ENCODE data around the gene PPARG. TPM values are rescaled to one million over a fixed set of nuclear protein-coding genes. Genes with fewer than 3 reads are reported as not detected.
A peak's percentile ranks its signal among the peaks of the same experiment; 100 is the strongest.

The PPARG gene
- total RNA-seq, 1 donor from 2014 or later = 3.2 TPM

DNA sequence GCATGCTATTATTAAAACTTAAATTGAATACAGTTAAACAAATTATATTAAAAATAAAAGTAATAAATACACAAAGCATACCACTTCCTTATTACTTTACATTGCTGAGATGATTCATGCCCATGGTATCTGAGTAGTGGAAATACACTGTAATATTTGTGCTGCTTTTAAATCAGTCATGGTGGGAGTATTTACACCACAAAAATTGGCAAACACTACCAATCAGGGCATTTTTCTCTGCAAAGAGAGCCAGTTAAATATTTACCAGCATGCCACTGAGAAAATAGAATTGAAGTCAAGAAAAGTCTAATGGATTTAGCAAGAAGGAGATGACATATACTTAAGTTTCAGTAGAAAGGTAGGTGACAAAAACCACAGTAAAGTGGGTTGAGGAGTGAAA is 19.6 kb downstream of the PPARG start:
- DNase-seq (ENCODE audit: low spot score) = no peak
- Mint-ChIP-seq H3K4me3 (ENCODE audit: unreplicated experiment) (no peak overlapping the region), H3K4me1 (ENCODE audit: unreplicated experiment) (no peaks in the 10 kb centered on the region), H3K27ac (ENCODE audit: unreplicated experiment) (no peak overlapping the region), H3K27me3 (ENCODE audit: unreplicated experiment) (no peaks in the 10 kb centered on the region), H3K36me3 (ENCODE audit: low read depth, unreplicated experiment) (no peaks in the 10 kb centered on the region), H3K9me3 (ENCODE audit: unreplicated experiment) (no peaks in the 10 kb centered on the region)
- no peak for TF ChIP-seq CTCF (IDR thresholded peaks at IDR 0.05; ENCODE audit: unreplicated experiment)

DNA sequence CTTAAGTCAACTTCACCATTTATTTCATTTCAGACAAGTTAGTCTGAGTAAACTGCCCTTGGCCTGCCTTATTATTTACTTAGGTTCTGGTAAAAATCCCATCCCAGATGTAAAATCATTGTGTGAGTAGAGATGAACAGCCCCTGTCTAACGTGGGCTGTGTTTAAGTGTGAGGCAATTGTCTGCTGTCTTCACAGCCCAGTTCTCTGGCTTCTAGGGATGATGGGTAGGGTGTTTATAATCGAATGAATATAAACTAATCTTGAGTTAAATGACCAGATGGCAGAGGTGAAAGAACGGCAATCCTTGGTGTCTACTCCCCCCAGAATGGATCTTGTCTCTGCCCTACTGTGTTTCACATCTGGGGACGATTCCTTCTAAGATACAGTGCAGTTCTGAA is 20.8 kb downstream of the PPARG start:
- no peak for TF ChIP-seq CTCF (IDR thresholded peaks at IDR 0.05; ENCODE audit: unreplicated experiment)
- Mint-ChIP-seq H3K4me1 (ENCODE audit: unreplicated experiment) (no peaks in the 10 kb centered on the region), H3K9me3 (ENCODE audit: unreplicated experiment) (no peaks in the 10 kb centered on the region), H3K36me3 (ENCODE audit: low read depth, unreplicated experiment) (no peaks in the 10 kb centered on the region), H3K27me3 (ENCODE audit: unreplicated experiment) (no peaks in the 10 kb centered on the region), H3K27ac (ENCODE audit: unreplicated experiment) (no peak overlapping the region), H3K4me3 (ENCODE audit: unreplicated experiment) (no peak overlapping the region)
- DNase-seq (ENCODE audit: low spot score) = no peak

DNA sequence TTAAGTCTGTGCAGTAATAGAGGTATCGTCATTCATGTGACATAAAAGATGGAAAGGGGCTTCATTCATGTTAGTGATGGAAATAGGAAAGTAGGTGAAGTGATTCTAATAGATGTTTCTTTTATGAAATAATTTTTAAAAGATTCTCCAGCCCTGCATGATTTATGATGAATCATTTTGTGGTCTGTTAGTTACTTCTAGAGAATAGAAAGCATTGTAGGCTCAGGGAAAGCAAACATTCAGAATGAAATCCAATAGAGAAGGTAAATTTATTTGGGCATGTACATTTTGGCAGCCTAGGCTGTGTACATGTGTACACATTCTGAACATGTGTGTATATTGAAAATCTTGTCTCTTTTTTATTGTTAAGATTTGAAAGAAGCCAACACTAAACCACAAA is 23.1 kb downstream of the PPARG start:
- Mint-ChIP-seq H3K4me3 (ENCODE audit: unreplicated experiment) (no peak overlapping the region), H3K4me1 (ENCODE audit: unreplicated experiment) (no peaks in the 10 kb centered on the region), H3K27me3 (ENCODE audit: unreplicated experiment) (peaks cover 2% of the 10 kb centered on the region), H3K36me3 (ENCODE audit: low read depth, unreplicated experiment) (no peaks in the 10 kb centered on the region), H3K27ac (ENCODE audit: unreplicated experiment) (no peak overlapping the region), H3K9me3 (ENCODE audit: unreplicated experiment) (no peaks in the 10 kb centered on the region)
- TF ChIP-seq CTCF (IDR thresholded peaks at IDR 0.05; ENCODE audit: unreplicated experiment) = no peak
- no peak for DNase-seq (ENCODE audit: low spot score)

DNA sequence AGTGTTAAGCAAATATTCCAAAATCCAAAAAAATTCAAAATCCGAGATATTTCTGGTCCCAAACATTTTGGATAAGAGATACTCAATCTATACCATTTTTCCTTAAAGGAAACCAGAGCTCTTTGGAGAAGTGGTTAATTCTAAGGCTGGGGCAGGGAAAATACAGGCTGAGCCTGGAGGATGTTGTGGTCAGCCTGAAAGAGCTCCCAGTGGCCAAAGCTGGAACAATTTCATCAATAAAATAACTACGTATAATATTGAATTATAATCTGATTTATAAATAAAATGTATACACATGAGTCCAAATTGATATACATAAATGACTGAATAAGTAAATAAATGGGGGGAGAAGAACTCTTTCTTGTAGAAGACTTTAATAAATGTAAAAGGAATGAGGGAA is 24.6 kb downstream of the PPARG start:
- Mint-ChIP-seq H3K36me3 (ENCODE audit: low read depth, unreplicated experiment) (no peaks in the 10 kb centered on the region), H3K27me3 (ENCODE audit: unreplicated experiment) (peaks cover 2% of the 10 kb centered on the region), H3K27ac (ENCODE audit: unreplicated experiment) (no peak overlapping the region), H3K9me3 (ENCODE audit: unreplicated experiment) (no peaks in the 10 kb centered on the region), H3K4me1 (ENCODE audit: unreplicated experiment) (no peaks in the 10 kb centered on the region), H3K4me3 (ENCODE audit: unreplicated experiment) (no peak overlapping the region)
- TF ChIP-seq CTCF (IDR thresholded peaks at IDR 0.05; ENCODE audit: unreplicated experiment) = peak; percentile 8
- no peak for DNase-seq (ENCODE audit: low spot score)

DNA sequence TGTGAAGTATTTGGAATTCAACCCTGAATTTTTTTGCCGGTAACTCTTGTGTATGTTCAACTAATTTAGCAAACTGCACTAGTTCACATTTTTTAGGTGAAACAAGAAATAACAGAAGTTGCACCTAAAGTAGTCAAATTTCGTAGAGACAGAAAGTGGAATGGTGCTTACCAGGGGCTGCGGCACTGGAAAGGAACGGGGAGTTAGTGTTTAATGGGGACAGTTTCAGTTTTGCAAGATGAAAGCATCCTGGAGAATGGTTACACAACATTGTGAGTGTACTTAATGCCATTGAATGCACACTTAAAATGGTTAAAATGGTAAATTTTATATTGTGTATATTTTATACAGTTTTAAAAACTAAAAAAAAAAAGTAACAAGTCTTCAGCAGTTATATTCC is 27.4 kb downstream of the PPARG start:
- H3K9me3 Mint-ChIP-seq (ENCODE audit: unreplicated experiment) = no peaks in the 10 kb centered on the region
- H3K27me3 Mint-ChIP-seq (ENCODE audit: unreplicated experiment) = peaks cover 2% of the 10 kb centered on the region
- no peaks in the 10 kb centered on the region for H3K4me1 Mint-ChIP-seq (ENCODE audit: unreplicated experiment)
- DNase-seq (ENCODE audit: low spot score) = no peak
- TF ChIP-seq CTCF (IDR thresholded peaks at IDR 0.05; ENCODE audit: unreplicated experiment) = no peak
- no peaks in the 10 kb centered on the region for H3K36me3 Mint-ChIP-seq (ENCODE audit: low read depth, unreplicated experiment)
- H3K27ac Mint-ChIP-seq (ENCODE audit: unreplicated experiment) = no peak overlapping the region
- H3K4me3 Mint-ChIP-seq (ENCODE audit: unreplicated experiment) = no peak overlapping the region
